DLD1 (cell line): ENCODE data around the gene DALRD3.

Experiments used
- in situ Hi-C: cut with HindIII; loops from 2 replicates; pipeline ENCODE4 v1.10.0; 2017; ENCODE audit warnings: low sequenced_read_pairs

DALRD3 gene

DNA sequence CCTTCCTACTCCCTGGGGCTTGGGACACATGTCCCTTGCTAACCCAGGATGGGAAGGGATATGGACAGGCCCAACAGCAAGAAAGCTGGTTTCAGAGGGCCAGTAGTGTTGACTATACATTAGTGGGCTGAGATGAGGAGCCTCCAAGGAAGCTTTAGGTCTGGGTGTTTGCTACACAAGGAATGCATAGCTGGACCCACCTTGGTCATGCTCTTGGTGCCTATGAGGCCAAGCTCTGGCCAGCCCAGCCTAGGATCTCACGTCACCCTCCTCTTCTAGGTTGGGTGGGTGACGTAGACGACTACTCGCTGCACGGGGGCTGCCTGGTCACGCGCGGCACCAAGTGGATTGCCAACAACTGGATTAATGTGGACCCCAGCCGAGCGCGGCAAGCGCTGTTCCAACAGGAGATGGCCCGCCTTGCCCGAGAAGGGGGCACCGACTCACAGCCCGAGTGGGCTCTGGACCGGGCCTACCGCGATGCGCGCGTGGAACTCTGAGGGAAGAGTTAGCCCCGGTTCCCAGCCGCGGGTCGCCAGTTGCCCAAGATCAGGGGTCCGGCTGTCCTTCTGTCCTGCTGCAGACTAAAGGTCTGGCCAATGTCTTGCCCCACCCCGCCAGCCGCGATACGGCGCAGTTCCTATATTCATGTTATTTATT is 11.8 kb downstream of the DALRD3 start:
- in situ Hi-C loops: no loop called here

DNA sequence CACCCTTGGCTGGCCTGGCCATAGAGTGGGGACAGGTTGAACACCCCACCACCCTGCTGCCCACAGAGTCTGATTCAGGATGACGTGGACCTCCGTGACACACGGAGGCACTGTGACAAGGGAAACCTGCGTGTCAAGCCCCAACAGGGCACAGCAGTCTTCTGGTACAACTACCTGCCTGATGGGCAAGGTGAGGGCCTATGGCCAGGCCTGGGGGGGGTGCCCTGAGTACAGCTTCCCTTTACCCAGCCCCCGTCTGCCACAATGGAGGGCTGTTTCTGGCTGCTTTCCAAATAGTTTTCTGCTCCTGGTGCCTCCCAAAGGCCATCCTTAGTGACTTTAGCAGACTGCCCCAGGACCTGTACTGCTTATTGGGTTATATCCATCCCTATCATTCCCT is 12.4 kb downstream of the DALRD3 start:
- in situ Hi-C loops: no loop called here

DNA sequence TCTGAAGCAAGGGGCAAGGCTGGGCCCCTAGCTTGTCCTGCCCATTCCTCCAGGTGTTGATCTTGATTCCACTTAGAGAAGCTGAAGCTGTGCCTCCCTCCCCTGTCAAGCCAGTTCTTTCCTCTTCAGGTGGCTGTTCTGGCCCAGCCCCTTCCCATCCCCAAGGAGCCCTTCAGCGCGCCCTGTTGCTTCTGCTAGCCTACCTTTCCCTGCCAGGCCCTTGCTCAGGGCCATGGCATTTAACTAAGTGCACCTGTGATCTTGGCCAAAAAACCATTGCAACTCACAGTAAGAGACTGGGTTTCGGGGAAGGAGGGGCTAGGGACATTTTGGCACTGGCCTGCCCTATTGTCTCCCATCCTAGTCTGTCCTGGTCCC is 13.1 kb downstream of the DALRD3 start:
- in situ Hi-C loops: no loop called here

DNA sequence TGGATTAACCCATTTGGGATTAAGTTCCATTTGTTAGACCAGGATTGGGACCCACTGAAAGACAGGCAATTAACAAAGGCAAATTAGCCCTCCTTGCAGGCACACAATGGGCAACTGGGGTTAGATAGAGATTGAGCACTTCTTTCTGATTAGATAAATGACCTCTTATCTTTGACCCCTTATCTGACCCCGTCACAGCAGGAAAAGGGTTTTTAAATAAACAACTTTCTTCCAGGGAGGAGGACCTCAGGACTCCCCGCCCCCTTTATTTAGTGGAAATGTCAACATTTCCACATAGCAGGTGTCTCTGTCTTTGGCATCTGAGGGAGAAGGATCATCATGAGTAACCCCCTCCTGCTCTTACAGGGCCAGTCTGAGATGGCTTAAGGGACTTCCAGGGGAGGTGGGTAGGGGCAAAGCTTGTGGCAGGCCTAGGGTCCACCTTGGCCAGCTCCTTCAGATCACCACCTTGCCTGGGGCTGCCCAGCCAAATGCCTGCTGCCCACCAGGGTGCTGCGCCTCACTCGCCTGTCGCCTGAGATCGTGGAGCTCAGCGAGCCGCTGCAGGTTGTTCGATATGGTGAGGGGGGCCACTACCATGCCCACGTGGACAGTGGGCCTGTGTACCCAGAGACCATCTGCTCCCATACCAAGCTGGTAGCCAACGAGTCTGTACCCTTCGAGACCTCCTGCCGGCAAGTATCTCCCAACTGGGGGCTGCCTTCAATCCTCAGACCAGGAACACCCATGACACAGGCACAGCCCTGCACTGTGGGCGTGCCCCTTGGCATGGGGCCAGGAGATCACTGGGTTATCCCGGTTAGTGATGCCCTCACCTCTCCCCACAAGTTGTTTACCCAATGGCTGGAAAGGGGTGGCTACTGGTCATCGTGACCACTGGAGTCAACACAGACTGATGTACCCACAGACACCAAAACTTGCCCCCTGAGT is 13.8 kb downstream of the DALRD3 start:
- in situ Hi-C loops: no loop called here

DNA sequence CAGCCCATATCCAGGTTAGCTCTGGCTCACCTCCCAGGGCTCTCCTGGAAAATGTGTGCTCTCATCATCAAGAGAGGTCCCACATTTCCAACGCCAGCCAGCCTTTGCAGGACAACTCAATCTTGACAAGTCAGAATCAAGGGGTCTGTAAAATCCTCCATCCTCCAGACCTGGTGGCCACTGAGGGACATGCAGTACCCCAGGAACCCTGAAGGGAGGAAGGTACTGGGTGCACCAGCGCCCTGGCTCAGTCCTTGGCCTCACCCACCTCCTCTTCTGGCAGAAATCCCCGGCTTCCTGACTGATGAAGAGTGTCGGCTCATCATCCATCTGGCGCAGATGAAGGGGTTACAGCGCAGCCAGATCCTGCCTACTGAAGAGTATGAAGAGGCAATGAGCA is 17.2 kb downstream of the DALRD3 start:
- in situ Hi-C loops: no loop called here

DNA sequence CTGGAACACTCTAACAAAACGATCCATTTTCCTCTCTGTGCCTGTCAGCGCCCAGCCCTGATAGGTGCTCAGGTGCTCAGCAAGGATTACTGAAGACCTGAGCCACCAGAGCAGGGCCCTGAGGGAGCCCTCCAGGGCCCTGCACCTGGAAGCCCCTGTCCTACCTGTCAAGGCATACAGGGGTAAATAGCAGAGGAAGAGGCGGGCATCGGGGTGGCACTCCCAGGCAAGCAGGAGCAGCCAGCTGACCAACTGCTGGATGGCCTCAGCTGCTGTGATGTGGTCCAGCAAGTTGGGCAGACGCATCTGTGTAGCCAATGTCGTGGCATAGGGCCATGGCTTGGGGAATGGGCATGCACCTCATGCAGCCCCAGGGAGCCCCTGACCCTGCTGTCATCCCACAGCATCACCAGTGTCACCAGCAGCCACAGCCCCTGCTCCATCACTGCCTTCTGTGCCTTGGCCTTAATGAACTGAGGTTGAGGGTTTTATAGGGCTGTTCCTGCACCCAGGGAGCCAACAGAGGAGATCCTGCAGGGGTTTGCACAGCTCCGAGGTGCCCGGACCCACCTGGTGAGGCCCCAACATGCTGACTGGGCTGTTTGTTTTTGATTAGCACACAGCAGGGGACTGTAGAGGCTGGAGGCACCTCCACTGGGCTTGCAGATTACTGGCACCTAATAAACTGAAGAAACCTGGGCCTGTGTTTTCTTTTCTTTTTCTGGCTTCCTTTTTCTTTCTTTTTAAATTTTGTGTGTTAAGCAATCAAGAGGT is 19.1 kb downstream of the DALRD3 start:
- in situ Hi-C loops: no loop called here

DNA sequence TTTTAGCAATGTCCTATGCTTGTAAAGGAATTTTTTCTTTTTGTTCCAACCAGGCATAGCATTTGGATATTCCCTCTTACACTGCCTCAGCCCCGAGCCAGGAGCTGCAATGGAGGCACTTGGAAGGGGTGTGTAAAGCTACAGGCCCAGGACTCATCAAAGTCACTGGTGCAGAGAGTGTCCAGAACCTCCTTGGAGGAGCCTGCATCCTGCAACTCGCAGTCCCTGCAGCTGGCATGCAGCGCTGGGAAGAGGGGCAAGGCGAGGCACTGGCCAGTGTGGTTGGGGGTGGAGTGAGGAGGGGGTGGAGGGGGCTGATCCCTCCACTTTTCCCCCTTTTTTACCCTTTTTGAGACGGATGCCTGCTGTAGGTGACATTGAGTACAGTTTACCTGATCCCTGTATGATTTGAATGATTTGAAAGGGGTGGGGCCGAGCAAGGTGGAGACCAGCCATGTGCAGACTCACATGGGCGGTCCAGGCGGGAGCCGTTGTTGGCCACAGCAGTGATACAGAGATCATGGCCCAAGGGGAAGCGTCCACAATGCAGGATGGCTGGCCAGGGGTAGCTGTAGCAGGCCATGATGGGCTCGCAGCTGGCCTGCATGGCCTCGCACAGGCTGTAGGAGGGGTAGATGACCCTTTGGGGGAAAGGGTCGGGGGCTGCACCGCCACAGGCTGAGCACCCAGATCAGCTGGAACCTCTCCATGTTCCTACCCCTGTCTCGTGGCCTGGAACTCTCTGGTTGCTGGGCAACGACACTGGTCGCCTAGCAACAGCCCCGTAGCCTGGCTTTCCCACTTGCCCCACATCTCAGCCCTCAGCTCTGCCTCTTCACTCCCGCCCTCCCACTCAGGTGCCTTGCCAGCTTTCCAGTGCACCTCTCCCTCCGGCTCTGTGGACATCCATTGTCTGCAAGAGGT is 20.4 kb downstream of the DALRD3 start:
- in situ Hi-C loops: no loop called here

DNA sequence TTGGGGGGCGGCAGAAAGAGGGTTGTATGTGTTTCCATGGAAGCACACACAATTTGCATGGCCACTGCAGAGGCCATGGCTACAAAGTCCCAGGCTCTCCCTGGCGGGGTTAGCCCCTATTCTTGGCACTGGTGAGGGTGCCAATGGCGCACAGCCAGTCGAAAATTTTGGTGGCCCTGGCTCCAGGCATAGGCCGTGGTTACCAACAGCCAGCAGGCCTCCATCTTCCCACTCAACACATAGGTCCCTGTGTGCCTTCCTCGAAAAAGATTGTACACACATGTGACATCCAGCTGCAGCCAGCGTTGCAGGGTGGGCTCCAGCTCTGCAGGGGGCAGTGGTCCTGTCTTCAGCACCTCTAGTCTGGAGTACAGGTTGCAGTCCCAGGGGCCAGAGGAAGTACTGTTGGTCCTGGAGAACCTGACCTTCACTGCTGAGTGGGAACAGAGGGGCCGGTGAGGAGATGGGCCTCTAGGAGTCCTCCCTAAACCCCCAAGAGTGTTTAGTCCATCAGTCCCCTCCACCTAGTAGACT is 21.2 kb downstream of the DALRD3 start:
- in situ Hi-C loops: no loop called here

DNA sequence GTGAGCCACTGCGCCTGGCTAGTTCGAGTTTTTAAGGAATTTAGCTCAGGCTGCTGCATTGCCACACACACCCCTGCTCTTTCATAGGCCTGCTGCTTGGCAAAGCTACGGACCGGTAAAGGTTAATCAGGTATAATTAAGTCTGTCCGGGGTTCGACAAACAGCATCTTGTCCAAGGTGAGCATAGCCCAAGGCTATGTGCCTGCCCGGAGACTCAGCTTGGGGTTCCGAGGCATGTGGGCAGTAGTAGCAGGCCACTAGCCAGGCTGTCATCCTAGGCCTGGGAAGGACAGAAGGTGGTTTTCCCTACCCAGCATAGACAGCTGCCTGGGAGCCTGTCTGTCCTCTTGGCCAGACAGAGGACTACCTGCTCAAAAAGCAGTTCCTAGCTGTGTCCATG is 21.7 kb downstream of the DALRD3 start:
- in situ Hi-C loops: no loop called here

DNA sequence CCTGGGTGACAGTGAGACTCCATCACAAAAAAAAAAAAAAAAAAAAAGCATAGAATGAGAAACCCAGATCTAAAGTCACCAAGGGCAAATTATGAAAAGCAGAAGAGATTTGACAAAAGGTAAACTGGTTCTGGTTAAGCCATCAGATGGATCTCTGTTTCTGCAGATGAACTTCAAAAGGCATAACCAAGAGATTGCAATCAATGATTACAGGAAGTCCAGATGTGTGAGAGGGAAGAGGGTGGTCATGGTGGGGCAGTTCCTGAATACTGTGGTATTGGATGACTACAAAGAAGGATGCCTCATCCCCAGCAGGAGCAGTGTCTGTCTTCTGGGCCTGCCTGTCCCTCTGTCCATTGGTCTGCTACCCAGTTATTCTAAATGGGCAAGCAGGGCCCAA is 24.5 kb downstream of the DALRD3 start:
- in situ Hi-C loops: no loop called here

DNA sequence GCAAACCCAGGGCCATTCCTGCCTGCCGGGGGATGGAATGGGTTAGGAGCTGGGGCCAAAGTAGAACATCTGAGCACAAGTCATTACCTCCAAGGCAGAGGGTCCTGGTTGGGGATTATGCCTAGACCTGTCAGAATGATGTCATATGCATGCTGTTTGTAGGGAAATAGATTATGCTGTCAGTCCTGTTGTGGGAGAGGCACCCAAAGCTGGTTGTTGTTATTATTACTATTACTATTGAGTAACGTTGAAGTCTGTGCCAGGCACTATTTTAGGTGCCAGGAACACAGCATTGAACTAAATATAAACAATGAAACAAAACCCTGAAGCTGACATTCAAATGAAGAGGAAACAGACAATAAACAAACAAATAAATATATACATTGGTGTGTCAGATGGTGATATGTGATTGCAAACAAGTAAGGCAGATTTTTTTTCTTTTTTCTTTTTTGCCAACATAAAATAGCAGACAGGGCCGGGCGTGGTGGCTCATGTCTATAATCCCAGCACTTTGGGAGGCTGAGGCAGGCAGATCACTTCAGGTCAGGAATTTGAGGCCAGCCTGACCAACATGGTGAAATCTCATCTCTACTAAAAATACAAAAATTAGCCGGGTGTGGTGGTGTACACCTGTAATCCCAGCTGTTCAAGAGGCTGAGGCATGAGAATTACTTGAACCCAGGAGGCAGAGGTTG is 26.4 kb downstream of the DALRD3 start:
- in situ Hi-C loops: no loop called here

DNA sequence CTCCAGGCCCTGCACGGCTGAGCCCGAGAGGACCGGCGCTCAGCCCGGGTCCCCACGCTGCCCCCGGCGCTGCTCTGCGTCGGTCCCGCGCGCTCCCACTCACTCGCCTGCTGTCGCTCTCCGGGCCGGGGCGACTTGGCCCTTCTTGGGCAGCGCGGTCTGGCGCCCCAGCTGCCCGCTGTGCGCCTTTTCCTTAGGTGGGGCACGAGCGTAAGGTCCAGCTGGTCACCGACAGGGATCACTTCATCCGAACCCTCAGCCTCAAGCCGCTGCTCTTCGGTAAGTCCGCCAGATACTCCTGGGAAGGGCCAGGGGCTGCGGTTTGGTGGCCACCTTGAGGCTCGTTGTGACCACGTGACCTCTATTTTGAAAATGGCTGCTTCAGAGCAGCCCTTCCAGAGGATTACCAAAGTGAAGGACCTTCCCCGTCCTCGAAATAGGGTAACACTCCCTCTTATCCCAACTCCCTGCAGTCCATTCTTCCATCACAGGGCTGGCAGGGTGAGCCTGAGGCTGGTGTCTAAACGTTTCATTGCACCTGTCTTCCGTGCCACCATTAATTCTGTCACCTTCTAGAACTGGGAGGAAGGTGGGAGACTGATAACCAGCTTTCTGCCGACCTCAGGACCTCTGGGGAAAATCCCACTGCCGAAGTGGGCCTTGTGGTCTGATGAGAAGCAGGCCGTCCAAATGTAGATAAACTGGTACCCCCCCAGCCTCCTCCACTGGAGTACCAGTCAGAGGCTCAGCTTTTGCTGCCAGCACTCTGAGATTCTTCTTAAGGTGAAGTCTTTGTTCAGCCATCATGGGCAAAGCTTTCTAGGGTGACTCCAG is 27.5 kb downstream of the DALRD3 start:
- in situ Hi-C loops: no loop called here

DNA sequence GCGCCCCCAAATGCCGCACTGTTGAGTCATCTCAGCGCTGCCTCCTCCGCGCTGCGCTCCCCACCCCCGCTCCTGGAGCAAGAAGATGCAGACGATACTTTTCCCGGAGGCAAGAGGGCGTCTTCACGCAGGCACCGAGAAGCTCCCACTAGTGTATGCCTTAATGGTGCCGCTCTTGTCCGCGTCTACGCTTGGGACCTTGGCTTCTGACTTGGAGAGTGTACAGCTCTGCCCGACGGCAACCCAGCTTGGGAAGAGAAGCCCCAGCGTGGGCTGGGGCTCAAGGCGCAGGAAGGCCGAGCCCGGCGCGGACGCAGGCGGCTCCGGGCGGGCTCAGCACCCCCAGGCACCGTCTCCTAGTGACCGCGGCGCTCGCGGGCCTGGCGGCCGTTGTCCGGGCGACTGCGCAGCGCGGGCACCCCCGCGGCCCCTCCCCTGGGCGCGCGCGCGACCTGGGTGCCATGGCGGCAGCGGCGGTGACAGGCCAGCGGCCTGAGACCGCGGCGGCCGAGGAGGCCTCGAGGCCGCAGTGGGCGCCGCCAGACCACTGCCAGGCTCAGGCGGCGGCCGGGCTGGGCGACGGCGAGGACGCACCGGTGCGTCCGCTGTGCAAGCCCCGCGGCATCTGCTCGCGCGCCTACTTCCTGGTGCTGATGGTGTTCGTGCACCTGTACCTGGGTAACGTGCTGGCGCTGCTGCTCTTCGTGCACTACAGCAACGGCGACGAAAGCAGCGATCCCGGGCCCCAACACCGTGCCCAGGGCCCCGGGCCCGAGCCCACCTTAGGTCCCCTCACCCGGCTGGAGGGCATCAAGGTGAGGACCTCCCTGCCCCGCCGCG is 28.4 kb downstream of the DALRD3 start, which contains the start of gene P4HTM:
P4HTM (plus strand) TSS at position 446 of the 840 bp plus-strand sequence; CDS start at position 462, 16 bp downstream.
- in situ Hi-C loops: no loop called here

DNA sequence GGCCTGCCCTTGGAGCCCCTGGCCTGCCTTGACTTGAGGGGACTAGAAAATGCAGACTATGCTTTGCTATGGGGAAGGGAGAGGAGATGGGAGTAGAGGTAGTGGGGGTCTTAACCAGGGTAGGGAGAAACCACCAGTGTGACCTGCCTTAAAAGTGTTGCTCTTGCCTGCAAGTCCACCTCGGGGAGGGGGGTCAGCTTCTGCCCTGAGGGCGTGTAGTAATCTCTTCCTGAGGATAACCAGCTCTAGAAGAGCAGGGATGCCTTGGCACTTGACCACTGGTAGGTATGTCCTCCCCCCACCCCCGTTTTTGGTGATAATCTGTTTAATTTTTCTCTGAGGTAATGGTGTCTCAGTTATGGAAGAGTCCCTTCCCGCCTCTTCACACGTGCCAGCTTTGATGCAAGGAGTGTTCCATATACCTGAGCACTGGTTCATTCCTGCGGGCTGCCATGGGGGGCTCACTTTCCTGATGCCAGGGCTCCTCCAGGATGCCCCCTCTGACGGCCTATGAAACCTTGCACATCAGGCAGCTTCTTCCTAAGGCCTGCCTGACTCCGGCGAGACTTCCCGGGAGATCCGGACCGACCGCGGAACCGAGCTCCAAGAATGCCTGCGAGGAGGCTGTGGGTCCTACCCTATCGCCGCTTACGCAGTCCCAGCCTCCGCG is 29.1 kb downstream of the DALRD3 start:
- in situ Hi-C loops: no loop called here

DNA sequence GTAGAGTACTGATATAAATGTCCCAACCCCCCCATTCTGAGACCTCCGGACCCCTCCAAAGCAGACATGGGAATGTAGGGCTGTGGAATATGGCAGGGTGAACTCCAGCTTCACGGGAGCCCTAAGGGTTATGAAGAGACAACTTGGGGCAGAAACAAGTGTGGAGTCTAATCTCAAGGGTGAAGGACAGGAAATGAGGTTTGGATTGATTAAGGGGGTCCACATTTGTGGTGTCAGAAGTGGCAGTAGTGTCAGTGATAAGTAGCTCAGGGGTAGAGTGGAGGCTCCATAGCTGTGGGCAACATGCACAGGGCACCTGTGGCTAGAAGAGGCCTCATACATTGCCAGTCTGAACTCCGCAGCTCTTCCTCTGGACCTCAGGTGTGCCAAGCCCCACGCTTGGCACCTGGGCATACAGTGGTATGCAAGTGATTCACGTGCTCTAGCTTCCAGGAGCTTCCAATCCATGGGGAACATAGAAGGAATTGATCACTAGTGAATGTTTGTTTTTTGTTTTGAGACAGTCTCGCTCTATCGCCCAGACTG is 32.5 kb downstream of the DALRD3 start:
- in situ Hi-C loops: no loop called here

DNA sequence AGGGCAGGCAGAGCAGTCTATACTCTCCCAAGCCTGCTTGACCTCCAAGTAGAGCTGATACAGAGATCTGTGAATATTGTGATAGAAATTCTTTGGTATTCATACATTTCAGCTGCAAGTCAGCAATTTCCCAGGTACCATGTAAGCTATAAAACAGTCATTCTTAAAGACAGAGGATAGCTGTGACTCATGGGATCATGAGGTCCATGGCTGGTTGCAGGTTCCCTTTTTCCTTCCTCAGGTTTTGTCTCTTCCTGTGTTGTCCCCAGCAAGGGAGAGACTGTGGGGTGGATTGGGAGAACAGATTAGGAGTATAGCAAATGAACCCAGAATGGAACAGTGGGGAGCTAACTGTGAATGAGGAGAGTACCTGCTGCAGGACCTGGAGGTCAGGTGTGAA is 33.7 kb downstream of the DALRD3 start:
- in situ Hi-C loops: no loop called here

DNA sequence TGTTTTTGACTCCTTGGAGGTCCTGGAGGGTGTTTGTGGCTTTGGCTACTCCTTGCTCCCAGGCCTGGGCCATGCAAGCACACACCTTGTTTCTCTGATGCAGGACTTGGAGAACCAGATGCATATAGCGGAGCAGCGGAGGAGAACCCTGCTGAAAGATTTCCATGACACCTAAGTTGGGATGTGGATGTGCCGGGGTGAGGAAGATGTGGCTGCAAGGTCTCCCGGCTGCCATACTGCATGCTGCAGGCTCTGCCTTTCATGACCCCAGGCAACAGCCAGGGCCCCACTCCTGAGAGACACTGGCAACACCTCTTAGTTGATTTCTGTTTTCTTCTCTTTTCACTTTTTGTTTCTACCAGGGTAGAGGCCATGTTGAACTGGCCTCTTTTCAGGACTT is 35.3 kb downstream of the DALRD3 start:
- in situ Hi-C loops: no loop called here
